GM21526 (cell line): ENCODE data around the gene RBM17.
"Not testable (repeated sequence)": the region's sequence is repeated elsewhere in the genome, so short reads cannot be mapped to it uniquely, and the experiment has no call there.

Source experiments
- ATAC-seq: cut with Tn5 transposase; IDR thresholded peaks from one replicate; pipeline ENCODE4 v1.9.1; 2021; ENCODE audit warnings: moderate library complexity; ENCODE audit not compliant: unreplicated experiment, low FRiP score

RBM17 gene

DNA sequence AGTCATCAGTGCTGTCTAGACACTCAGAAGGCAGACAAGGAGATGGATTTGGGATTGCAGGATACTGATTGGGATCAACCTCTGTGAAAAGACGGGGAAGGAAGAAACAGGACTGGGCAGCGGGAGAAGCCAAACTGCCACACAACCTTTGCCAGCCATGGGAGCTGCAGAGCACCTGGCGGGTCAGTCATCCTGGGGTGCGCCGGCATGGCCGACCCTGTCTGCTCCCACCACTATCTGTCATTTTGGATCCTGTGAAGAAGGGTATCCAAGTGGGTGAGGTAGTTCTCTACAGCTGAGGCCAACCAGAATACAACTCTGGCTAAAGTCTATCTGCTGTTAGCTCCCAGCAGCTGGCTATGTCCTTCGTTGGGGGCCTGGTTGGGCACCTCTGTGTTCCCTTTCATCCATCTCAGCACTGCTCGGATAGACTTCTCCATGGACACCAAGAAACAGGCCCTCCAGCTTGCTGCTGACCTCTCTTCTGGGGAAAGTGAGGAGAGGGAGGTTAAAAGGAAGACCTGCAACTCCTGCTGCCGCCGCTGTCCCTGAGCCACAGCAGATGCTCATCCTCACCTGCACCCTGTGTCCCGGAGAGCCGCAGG is 11.7 kb upstream of the RBM17 start:
- ATAC-seq: no peak

DNA sequence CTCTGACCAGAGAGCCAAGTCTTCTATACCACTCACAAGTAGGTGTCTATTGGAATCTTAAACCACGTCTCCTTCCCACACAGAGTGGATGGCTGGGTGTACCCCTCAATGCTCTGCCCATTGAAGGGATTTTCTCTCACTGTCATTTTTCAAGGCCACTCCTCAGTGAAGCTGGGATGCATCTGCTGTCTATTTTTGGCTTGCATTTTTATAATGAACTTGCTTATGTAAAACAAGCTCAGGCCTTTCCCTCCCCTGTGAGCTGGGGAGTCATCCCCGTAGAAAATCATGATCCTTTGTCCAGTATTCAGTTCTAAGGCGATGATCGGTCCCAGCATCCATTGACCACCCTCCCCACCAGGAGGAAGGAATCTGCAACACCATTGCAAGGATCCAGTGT is 9.8 kb upstream of the RBM17 start:
- ATAC-seq: no peak

DNA sequence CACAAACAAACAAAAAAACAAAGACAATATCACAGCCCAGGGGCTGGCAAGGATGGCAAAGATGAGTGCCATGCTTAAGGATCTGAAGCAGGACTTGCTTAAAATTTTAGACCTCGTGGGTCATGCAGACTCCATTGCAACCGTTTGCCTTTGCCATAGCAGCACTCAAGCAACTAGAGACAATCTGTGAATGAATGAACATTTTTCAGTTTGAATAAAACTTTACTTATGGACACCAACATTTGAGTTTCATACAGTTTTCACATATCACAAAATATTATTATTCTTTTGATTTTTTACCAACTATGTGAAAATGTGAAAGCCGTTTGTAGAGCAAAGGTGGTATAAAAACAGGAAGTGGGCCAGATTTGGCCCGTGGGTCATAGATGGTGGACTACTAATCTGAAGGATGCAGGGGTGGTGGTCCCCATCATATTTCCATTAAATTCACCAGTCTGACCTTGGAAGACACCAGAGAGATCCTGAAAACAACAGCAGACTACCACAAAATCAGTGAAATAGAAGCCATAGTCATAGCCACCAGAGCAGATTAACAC is 8.3 kb upstream of the RBM17 start:
- ATAC-seq: no peak

DNA sequence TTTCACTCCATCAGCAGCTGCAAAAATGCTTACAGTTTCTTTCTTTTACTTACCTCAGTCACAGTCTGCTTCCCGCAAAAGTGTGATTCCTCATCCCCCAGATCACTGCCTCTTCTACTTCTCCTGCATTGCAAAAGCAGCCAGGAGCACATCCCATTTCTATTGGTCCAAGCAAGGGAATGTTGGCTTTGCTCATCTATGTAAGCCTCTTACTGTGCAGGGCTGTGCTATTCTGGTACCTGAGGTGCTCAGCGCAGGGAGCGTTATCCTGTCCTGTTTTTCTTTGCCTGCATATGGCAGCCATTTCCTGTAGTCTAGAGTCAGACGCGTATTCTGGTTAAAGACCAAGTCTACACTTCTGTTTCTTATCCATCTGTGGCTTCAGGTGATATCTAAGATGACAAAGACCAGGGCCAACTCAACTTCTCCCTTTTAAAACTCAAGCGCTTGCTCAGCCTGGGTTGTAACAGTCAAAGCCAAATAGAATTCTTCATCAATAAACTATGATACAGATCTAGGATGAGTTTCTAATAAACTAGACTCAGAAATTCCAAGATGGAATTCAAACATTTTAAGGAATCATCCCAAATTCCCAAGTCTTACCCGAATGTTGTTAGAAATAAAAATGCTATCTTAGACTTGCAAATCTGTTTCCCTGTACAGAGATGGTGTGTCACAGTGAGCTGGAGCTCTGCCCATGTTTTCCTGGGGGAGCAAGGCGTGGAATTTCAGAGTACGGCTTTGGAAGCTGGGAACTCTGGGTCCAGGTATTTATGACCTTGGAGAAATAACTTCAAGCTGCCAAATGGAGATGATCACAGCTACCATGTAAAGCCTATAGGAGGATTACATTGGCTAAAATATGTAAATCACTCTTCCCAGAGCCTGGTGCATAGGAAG is 6.1 kb upstream of the RBM17 start:
- no peak for ATAC-seq

DNA sequence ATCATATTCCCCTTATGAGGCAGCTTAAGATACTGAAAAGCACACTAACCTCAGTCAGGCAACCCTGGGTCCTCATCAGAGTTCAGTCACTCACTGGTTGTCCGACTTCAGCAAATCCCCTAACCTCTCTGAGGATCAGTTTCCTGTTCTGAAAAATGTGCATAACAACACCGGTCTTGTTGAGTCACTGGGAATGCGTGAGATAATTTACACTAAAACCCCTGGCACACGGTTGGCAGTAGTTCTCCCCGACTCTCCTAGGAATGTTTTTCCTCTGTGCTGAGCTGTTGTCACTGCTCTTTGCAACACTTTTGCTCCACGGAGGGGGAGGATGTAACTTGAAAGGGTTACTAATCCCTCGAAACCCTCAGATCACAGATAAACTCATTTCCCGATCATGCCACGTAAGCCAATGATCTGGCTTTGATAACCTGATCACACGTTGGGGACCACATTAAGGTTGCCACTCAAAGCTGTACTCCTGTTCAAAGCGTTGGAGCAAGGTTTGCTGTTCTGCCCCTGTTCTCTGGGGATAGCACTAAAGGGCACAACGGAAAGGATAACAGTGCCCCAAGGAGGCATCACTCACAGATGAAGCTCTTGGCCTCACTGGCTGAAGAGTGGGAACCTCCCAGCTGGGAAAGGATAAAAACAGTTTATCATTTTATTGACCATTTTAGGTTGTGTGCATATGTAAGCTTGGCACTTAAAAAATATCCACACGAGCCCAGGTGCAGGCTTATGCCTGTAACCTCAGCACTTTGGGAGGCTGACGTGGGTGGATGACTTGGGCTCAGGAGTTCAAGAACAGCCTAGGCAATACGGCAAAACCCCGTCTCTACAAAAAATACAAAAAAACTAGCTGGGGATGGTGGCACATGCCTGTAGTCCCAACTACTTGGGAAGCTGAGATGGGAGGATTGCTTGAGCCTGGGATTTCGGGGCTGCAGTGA is 5.0 kb upstream of the RBM17 start:
- ATAC-seq: no peak

DNA sequence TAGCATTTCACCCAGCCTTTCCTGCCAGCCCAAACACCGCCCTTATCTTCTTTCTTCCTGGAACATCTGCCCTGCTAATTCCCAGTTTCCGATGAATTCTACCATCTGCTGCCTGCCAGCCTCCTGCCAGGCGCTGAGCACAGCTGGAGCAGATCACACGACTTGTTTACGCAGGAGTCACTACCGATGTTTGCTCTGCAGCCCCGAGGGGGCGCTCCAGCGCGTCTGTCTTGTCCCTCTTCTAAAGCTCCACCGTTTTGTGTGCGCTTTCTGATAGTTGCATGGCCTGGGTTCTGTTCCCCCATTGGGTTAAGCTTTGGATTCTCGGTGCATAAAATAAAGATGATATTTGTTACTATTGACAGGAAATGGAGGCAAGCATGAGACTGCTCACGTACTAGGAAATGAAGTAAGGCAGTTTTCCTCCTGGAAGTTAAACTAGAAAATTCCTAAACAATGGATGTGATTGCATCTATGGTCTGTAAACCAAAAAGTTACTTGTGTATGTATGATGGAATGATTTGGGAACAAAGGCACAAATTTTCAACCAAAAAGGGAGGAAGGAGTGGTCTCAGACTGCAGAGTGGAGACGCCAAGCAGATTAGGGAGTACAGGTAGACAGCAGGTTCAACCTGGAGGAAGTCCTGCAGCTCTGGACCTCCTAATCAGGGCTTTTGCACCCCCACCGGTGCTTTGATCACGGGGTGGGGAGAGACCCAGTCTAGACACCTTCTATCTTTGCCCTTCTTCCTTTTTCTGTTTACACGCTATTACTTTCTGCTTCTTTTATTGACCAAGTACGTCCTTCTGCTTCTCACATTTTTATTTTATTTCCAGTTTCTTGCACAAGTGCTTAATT is 2.2 kb upstream of the RBM17 start:
- ATAC-seq: peak; percentile 42

DNA sequence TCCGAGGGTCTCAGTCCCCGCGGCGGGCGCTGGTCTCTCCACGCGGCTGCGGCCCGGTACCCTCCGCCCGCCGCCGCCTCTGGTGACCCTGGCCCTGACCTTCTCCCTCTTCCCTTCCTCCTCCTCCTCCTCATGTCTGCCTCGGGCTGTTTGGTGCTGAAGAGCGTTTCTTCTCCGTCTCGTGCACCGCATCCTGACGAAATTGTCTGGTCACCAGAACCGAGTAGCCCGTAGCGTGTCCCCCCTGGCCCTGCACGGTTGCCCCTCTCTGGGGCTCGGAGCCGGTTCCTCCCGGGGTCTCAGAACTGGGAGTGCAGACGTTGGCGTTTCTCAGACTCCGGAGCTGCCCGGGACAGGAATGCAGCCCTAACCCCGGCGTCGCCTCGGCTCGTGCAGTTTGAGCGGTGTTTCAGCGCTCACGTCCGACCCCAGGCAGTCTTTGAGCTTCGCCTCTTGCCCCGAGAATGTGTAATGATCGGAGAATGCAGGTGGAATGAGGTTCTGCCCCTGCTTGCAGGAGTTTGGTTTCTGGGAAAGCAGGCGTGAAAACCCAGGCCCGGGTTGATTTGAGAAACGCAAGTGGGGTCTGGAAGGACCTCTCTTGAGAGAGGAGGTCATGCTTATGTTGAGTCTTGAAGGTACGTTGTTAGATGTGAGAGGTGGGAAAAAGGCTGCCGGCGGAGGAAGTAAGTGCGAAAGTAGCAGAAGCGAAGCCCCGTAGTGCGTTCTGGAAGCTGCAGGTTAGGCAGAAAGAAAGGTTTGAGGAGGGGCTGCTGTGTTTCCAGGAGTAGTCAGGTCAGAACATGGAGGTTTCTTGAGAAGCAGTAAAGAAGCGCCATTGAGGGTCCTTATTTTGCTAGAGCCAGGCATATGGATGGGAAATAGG is 743 bp downstream of the RBM17 start:
- peak; percentile 27 for ATAC-seq

DNA sequence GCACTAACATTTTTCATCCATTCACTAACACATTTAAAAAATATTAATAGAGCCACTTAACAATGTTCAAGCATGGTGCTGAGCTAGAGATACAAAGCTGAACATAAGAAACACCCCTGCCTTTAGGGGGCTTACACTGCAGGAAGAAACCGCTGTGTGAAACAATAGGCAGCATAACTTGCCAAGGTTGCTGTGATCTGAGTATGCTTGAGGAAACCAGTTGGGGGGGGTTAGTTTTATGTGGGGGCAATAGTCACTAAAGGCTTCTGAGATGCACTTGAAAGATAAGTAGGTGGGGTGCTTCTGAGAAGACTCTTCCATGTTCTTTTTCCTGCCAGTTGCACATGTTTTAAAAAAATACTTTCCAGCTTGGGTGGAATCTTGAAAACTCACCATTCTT is 2.8 kb downstream of the RBM17 start:
- ATAC-seq: no peak

DNA sequence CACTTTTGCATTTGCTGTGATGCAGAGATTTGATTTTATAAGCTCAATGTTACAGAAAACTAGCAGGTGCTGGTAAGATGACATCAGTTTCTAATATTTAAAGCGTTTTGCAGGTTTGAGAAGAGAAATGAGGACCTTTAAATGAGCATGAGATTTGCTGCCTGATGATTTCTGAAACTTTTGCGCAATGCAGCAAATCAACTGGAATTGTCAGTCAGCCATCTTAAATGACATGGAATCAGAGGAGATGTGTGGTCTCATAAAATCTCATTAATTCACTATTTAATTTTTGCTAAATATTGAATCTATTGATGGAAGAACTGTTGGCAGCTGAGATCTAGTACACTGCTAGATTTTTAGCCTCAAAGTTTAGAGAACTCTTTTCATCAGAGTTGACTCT is 3.9 kb downstream of the RBM17 start:
- no peak for ATAC-seq

DNA sequence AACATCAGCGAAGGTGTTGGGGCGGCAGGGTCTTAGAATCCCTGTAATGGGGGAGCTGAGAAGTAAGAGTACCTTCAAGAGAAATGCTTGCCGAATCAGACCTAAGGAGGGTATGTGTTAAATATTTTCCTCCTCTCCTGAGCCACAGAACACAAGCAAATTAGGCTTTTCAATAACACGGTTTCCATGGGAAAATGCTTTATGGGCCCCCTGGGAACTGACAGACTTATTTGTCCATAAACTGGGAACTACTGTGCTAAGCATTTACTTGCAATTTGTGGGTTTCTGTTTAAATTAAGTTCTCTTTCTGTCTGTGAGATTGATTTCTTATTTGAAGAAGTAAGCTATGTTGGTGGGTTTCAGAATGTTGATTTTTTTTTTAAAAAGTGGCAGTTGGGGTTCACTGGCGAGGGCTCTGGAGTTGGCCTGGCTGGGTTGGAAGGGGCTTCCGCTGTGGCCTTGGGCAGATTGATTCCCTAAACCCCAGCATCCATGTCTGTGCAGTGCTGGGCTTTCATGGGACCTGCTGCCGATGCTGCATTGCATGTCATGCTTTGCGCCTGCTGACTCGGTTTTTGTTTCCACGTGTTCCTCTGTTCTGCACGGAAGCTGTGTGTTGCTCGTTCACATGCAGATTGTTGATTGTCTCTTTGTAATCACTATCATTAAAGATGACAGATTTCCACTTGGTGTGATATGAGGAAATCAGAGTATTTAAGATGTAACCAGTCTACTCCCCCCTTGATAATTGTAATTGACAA is 7.2 kb downstream of the RBM17 start:
- ATAC-seq: no peak

DNA sequence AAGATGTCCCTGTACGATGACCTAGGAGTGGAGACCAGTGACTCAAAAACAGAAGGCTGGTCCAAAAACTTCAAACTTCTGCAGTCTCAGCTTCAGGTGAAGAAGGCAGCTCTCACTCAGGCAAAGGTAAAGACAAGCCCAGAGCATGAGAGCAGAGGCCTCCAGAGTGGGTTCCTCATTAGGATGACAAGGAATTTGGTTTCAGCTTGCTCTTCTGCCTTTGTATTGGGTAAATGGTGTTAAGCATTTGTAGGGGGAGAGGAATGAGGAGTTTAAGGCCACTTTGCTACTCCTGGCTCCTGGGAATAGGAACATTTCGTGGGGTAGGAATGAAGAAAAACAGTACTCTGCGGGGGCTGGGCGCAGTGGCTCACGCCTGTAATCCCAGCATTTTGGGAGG is 8.2 kb downstream of the RBM17 start:
- no peak for ATAC-seq

DNA sequence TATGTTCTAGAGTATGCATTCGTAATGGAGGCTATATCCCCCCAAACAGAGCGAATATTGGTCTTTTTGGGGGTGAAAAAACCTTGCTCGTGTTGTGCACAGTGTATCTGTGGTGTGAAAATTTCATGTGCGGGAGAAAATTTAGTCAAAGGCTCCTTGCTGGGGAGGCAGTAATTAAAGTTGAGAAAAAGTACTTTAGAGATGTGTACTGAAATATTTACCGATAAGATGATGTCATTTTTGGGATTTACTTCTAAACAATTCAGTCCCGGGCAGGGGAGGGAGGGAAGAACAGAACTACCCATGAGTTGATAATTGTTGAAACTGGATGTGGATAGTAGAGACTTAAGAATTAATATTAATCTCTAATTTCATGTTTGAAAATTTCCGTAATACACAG is 9.3 kb downstream of the RBM17 start:
- ATAC-seq: no peak

DNA sequence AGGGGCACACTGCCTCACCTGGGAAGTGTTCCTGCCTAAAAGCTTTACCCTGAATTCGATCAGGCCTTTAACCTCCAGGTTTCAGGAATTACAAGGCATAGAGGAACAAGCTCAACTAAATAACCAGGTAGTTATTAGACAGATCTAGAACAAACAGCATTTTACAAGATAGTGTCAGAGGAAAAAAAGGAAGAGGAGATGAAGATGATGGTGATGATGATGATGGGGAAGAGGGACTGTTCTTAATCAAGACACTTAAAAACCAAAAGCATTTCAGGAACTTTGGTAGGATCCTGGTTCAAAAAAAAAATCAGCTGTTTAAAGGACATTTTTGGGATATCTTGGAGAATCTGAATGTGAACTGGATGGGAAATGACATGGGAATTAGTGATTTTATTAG is 11.5 kb downstream of the RBM17 start:
- no peak for ATAC-seq

DNA sequence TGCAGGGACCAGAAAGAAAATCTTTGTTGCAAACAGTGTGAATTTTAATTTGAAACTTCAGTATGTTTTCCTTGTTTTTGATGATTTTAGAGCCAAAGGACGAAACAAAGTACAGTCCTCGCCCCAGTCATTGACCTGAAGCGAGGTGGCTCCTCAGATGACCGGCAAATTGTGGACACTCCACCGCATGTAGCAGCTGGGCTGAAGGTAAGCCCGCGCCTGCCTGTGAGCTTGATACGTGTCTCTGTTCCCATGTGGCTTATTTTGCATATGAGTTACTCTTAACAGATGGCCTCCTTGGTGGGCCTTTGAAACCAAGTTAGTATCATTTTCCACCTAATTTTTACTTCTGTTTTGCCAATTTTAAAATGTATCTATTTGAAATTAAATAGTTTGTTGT is 12.3 kb downstream of the RBM17 start:
- ATAC-seq: peak; percentile 79

DNA sequence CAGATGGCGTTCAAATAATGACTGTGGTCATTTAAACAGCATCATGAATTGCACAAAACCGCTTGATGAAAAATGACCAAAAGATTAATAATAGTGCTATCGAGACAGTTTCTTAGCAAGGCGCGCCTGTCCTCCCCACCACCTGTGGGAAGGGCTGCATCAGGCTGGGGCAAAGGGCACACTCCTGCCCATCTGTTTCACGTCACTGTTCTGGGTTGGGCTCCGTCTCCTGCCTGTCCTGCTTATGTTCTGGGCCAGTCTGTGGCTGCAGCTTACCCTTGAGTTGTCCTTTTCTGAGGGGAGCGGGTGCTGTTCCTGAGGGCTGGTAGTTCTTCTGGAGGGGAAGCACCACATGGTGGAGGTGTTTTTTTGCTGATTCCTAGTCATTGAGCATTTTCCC is 13.3 kb downstream of the RBM17 start:
- ATAC-seq: no peak

DNA sequence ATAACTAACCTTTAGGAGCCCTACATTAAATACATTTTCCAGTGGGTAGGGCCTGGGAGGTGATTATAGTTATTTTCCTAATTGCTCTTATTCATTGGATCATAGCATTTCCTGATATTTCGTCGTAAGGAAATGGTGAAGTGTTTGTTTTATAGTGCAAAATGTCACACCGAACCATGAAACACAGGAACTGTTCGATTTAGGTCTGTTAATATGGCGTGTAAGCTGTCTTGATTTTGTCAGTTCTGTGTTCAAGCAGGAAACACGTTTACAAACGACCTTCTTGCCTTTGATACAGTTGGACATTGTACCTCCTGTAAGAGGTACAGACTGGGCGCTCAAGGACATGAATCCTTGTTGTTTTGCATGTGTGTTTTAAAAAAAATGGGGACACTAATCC is 14.8 kb downstream of the RBM17 start:
- ATAC-seq: no peak

DNA sequence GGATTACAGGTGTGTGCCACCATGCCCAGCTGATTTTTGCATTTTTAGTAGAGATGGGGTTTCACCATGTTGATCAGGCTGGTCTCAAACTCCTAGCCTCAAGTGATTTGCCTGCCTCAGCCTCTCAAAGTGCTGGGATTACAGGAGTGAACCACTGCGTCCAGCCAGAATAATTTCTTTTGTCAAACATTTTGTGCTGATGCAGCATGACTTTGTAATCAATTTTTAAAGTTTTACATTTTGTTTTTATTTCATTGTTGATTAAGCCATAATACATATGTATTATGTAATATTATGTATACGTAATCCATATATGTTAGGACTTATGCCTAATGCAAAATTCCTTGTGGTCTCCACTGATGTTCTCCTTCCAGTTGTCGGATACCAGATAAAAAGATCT is 18.8 kb downstream of the RBM17 start:
- not testable (repeated sequence) for ATAC-seq

DNA sequence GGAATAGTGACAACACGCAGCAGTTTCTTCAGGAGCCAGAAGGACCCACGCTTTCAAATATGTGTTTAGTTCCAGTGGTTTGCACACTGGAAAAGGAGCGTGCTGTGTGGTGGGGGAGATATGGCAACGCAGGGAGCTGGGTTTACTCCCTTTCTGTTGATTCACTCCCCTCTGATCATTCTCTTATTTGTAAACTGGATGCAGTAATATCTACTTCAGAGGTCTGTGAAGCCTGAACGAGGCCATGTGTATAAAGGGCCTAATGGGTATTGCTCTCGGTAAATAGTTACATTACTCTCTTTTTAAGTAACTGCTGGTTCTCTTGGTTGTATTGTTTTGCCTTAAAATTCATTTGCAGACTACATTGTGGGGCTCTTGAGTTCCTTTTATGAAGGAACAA is 19.2 kb downstream of the RBM17 start:
- no peak for ATAC-seq
